NT2/D1 (cell line): ENCODE results near the gene FABP1.

Experiments used
- DNase-seq: peaks from one replicate; pipeline ENCODE4 v3.0.0-alpha.2; 2011; ENCODE audit warnings: low read depth, low spot score
- H3K27me3 ChIP-seq: 2 replicates; pipeline ENCODE4 v1.6.0; 2011; ENCODE audit warnings: mild to moderate bottlenecking; ENCODE audit not compliant: insufficient read length, insufficient read depth
- H3K36me3 ChIP-seq: 2 replicates; pipeline ENCODE4 v1.6.1; 2011; ENCODE audit warnings: mild to moderate bottlenecking, low read length, mixed read lengths; ENCODE audit not compliant: insufficient read depth, insufficient read length
- H3K4me1 ChIP-seq: 2 replicates; pipeline ENCODE4 v1.5.1; 2011; ENCODE audit not compliant: insufficient read depth, insufficient read length
- H3K4me3 ChIP-seq: 2 replicates; pipeline ENCODE4 v1.5.1; 2011; ENCODE audit warnings: low read depth; ENCODE audit not compliant: insufficient read length
- H3K9ac ChIP-seq: 2 replicates; pipeline ENCODE4 v1.6.0; 2011; ENCODE audit warnings: low read depth; ENCODE audit not compliant: insufficient read length
- H3K9me3 ChIP-seq: 2 replicates; pipeline ENCODE4 v1.5.1; 2011; ENCODE audit warnings: mild to moderate bottlenecking, low read length; ENCODE audit not compliant: insufficient read depth
- SUZ12 ChIP-seq: IDR thresholded peaks from 2 replicates; pipeline ENCODE4 v1.6.1; 2011; ENCODE audit not compliant: insufficient read length, insufficient read depth; ENCODE audit errors: extremely low read depth
- YY1 ChIP-seq: IDR thresholded peaks from 2 replicates; pipeline ENCODE4 v1.6.1; 2011; ENCODE audit not compliant: insufficient read length, insufficient read depth
- ZNF274 ChIP-seq: IDR thresholded peaks from 2 replicates; pipeline ENCODE4 v1.6.1; 2011; ENCODE audit warnings: mild to moderate bottlenecking, low read depth, low read length

Gene FABP1

GRCh38 chr2:88137833-88138232, 10.0 kb upstream of the FABP1 start:
- no peak overlapping the region for H3K9ac ChIP-seq
- H3K4me1 ChIP-seq = no peaks in the 10 kb centered on the region
- H3K36me3 ChIP-seq = no peaks in the 10 kb centered on the region
- DNase-seq = no peak
- no peaks in the 10 kb centered on the region for H3K27me3 ChIP-seq
- TF ChIP-seq ZNF274 (no peak), SUZ12 (no peak), YY1 (no peak)
- H3K4me3 ChIP-seq = no peak overlapping the region
- H3K9me3 ChIP-seq = no peaks in the 10 kb centered on the region

GRCh38 chr2:88136817-88137216, 9.0 kb upstream of the FABP1 start:
- Histone ChIP-seq H3K9ac (no peak overlapping the region), H3K4me1 (no peaks in the 10 kb centered on the region), H3K9me3 (no peaks in the 10 kb centered on the region), H3K27me3 (no peaks in the 10 kb centered on the region), H3K4me3 (no peak overlapping the region), H3K36me3 (no peaks in the 10 kb centered on the region)
- TF ChIP-seq SUZ12 = no peak
- no peak for TF ChIP-seq YY1
- TF ChIP-seq ZNF274 = no peak
- DNase-seq = no peak

GRCh38 chr2:88133875-88134274, 6.0 kb upstream of the FABP1 start:
- no peaks in the 10 kb centered on the region for H3K4me1 ChIP-seq

GRCh38 chr2:88131999-88132368, 4.1 kb upstream of the FABP1 start:
- Histone ChIP-seq H3K36me3 (no peaks in the 10 kb centered on the region), H3K9me3 (no peaks in the 10 kb centered on the region), H3K27me3 (no peaks in the 10 kb centered on the region), H3K4me3 (no peak overlapping the region), H3K4me1 (no peaks in the 10 kb centered on the region), H3K9ac (no peak overlapping the region)
- DNase-seq = no peak
- no peak for TF ChIP-seq YY1
- no peak for TF ChIP-seq SUZ12
- no peak for TF ChIP-seq ZNF274

More at GRCh38 chr2:88133875-88134274, 6.0 kb upstream of the FABP1 start:
- Histone ChIP-seq H3K9ac (no peak overlapping the region), H3K36me3 (no peaks in the 10 kb centered on the region), H3K9me3 (no peaks in the 10 kb centered on the region), H3K27me3 (no peaks in the 10 kb centered on the region), H3K4me3 (no peak overlapping the region)
- TF ChIP-seq SUZ12 (no peak), YY1 (no peak), ZNF274 (no peak)
- DNase-seq = no peak

DNA sequence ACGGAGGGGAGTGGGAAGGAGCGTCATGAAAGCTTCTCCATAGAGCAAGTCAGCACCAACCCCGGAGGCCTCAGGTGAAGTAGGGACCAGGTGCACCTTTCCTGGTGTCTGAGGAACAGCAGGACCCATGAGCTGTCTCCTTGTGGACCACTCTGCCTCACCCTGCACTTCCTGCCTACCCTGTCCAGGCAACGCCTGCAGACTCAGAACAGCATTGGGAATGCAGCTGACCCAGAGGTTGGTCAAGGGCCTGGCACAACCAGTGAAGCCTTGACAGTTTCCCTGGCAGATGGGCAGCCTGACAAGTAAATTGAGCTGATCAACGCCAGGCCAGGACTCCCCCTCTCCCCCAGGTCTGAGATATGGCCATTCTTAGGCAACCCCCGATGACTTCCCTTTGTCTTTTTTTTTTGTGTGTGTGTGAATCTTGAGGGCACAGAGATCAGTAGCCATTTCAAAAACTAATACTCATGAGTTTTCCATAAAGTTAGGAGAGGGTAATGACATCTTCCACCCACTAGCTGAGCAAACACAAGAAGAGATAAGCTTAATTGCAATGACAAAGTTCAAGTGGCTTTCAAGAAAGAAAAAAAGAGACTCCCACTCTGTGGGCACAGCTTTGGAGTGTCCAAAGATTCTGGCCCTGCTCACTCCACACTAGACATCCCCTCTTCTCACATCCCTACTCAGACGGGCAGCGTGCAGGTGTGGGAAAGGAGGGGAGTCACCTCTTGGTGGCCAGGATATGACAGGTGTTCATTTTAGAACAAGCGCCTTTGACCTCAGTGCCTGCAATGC, 3.5 kb upstream of the FABP1 start:
- TF ChIP-seq ZNF274 (no peak), SUZ12 (no peak), YY1 (no peak)
- Histone ChIP-seq H3K36me3 (no peaks in the 10 kb centered on the region), H3K27me3 (no peaks in the 10 kb centered on the region), H3K9me3 (no peaks in the 10 kb centered on the region), H3K4me3 (no peak overlapping the region), H3K4me1 (no peaks in the 10 kb centered on the region), H3K9ac (no peak overlapping the region)
- DNase-seq = no peak

DNA sequence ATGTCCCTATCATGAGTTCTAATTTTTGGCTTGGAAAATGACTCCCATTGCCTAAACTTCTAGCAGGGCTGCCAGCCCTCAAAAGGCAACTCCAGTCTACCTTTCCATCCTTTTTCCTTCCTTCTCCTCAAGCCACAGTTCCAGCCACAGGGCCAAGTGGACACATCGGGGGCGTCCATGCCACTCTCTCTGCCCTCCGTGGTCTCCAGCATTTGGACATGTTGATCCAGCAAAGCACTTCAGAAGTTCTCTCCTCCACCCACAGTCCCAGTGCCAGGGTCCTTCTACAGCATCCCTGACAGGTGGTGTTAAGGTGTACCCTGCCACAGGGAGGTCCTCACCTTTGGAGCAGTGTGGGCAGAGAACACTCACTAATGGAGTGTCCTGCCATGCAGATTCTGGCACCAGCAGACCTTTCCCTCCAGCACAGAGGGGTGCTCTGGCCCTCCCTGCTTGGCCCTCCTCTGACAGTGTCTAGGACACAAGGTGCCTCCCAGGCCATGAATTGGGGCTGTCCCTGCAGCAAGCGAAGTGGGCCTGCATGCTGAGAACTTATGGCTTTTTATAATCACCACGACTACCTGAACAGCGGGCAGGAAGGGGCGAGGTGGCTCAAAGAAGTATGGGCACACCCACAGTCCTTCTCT, 1.6 kb upstream of the FABP1 start:
- Histone ChIP-seq H3K4me3 (no peak overlapping the region), H3K36me3 (no peaks in the 10 kb centered on the region), H3K27me3 (no peaks in the 10 kb centered on the region), H3K9me3 (no peaks in the 10 kb centered on the region), H3K4me1 (no peaks in the 10 kb centered on the region), H3K9ac (no peak overlapping the region)
- TF ChIP-seq SUZ12 (no peak), ZNF274 (no peak), YY1 (no peak)
- DNase-seq = no peak

GRCh38 chr2:88128654-88129312, 921 bp upstream of the FABP1 start:
- no peaks in the 10 kb centered on the region for H3K27me3 ChIP-seq
- no peaks in the 10 kb centered on the region for H3K36me3 ChIP-seq
- no peaks in the 10 kb centered on the region for H3K9me3 ChIP-seq
- DNase-seq = no peak
- no peak overlapping the region for H3K4me3 ChIP-seq
- TF ChIP-seq YY1 (no peak), ZNF274 (no peak), SUZ12 (no peak)
- no peaks in the 10 kb centered on the region for H3K4me1 ChIP-seq
- no peak overlapping the region for H3K9ac ChIP-seq
